Measurements from ENCODE around the gene MAP1LC3B.

DNA sequence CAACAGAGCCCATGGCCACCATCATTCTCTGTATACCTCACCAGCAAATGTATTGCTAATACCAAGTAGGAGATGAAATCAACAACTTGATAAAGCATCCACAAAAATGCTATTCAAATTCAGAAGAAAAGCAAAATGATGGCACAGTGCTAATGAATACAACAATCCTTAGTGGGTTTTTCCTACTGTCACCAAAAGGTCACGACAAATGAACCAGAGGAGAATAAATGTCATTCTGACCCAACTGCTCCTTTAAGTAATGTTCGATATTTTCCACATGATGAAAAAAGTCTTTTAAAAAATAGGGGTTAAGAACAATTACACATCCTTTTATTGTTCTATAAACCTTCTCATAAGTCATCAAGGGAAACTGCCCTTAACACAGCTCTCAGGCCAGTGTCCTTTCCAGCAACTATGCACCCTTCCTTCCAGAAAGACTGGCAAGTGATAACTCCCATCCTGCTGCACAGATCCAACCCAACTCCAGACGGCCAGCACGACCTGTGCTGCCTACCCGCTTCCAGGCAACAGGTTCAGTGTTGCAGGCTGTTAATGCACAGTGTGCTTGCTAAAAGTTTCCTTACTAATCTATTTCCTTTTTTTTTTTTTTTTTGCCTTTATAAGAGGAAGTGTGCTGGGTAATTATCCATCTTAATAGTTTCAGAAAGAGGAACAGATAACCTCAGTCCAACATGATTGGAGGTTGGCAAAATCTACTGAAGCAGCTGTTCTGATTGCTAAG, 23.9 kb upstream of the MAP1LC3B start:
- TF ChIP-seq EZH2phosphoT487 (IDR thresholded peaks at IDR 0.05; ENCODE audit: low read depth, severe bottlenecking, unreplicated experiment): no peak
- TF ChIP-seq, protein P1, sequence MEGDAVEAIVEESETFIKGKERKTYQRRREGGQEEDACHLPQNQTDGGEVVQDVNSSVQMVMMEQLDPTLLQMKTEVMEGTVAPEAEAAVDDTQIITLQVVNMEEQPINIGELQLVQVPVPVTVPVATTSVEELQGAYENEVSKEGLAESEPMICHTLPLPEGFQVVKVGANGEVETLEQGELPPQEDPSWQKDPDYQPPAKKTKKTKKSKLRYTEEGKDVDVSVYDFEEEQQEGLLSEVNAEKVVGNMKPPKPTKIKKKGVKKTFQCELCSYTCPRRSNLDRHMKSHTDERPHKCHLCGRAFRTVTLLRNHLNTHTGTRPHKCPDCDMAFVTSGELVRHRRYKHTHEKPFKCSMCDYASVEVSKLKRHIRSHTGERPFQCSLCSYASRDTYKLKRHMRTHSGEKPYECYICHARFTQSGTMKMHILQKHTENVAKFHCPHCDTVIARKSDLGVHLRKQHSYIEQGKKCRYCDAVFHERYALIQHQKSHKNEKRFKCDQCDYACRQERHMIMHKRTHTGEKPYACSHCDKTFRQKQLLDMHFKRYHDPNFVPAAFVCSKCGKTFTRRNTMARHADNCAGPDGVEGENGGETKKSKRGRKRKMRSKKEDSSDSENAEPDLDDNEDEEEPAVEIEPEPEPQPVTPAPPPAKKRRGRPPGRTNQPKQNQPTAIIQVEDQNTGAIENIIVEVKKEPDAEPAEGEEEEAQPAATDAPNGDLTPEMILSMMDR (IDR thresholded peaks at IDR 0.05; ENCODE audit: poor library complexity): no peak
